ENCODE results near the gene RBM20. TPM values are rescaled to one million over a fixed set of nuclear protein-coding genes. Genes with fewer than 3 reads are reported as not detected.

The RBM20 gene
- total RNA-seq, 4 donors from 2014 or later, result 0.54 to 4.3 (median 1.5) TPM

GRCh38 chr10:110771991-110772390 lies 127.9 kb downstream of the RBM20 start:
- Histone ChIP-seq H3K4me1 (no peaks in the 10 kb centered on the region), H3K36me3 (no peaks in the 10 kb centered on the region), H3K27me3 (no peaks in the 10 kb centered on the region), H3K9me3 (no peaks in the 10 kb centered on the region), H3K27ac (no peak overlapping the region), H3K4me3 (replicated peaks in 1 of 3) (no peak overlapping the region)
- 95% methylated on average over 4 of the region's 4 CpGs for WGBS, 2 donors
- intact Hi-C loops (cut with DNase I), result no loop called here
- DNase-seq, result no peak
- TF ChIP-seq CTCF (IDR thresholded peaks at IDR 0.05) (no peak), POLR2A (IDR thresholded peaks at IDR 0.05) (no peak)

- no peaks in the 10 kb centered on the region for H3K4me1 ChIP-seq
- no peak for TF ChIP-seq CTCF (IDR thresholded peaks at IDR 0.05)
- no peaks in the 10 kb centered on the region for H3K9me3 ChIP-seq
- no peak overlapping the region for H3K4me3 ChIP-seq (replicated peaks in 1 of 3)
- intact Hi-C loops (cut with DNase I), result no loop called here
- no peak for DNase-seq
- H3K27me3 ChIP-seq, result no peaks in the 10 kb centered on the region
- no peaks in the 10 kb centered on the region for H3K36me3 ChIP-seq
- H3K27ac ChIP-seq, result no peak overlapping the region
- 92 to 93% methylated on average over 3 of the region's 3 CpGs for WGBS, 2 donors
These were observed 128.4 kb downstream of the RBM20 start for GRCh38 chr10:110772454-110773025.

GRCh38 chr10:110773693-110774068 lies 129.5 kb downstream of the RBM20 start:
- 87 to 91% methylated on average over 7 of the region's 7 CpGs for WGBS, 2 donors
- no peaks in the 10 kb centered on the region for H3K4me1 ChIP-seq
- H3K27me3 ChIP-seq, result no peaks in the 10 kb centered on the region
- intact Hi-C loops (cut with DNase I), result no loop called here
- H3K27ac ChIP-seq, result no peak overlapping the region
- TF ChIP-seq POLR2A (IDR thresholded peaks at IDR 0.05) (no peak), CTCF (IDR thresholded peaks at IDR 0.05) (no peak)
- no peaks in the 10 kb centered on the region for H3K36me3 ChIP-seq
- H3K4me3 ChIP-seq (replicated peaks in 1 of 3), result no peak overlapping the region
- H3K9me3 ChIP-seq, result no peaks in the 10 kb centered on the region
- DNase-seq, result no peak

GRCh38 chr10:110774069-110775019 lies 130.2 kb downstream of the RBM20 start:
- no peaks in the 10 kb centered on the region for H3K36me3 ChIP-seq
- 89 to 92% methylated on average over 8 of the region's 8 CpGs for WGBS, 2 donors
- TF ChIP-seq CTCF (IDR thresholded peaks at IDR 0.05) (no peak), POLR2A (IDR thresholded peaks at IDR 0.05) (no peak)
- no peak overlapping the region for H3K27ac ChIP-seq
- intact Hi-C loops (cut with DNase I), result no loop called here
- no peak overlapping the region for H3K4me3 ChIP-seq (replicated peaks in 1 of 3)
- H3K9me3 ChIP-seq, result no peaks in the 10 kb centered on the region
- H3K4me1 ChIP-seq, result no peaks in the 10 kb centered on the region
- DNase-seq, result no peak
- no peaks in the 10 kb centered on the region for H3K27me3 ChIP-seq

GRCh38 chr10:110775020-110775375 lies 130.9 kb downstream of the RBM20 start:
- no peak for DNase-seq
- no peak for TF ChIP-seq CTCF (IDR thresholded peaks at IDR 0.05)
- no peak for TF ChIP-seq POLR2A (IDR thresholded peaks at IDR 0.05)
- 92 to 93% methylated on average over 4 of the region's 4 CpGs for WGBS, 2 donors
- intact Hi-C loops (cut with DNase I), result no loop called here
- no peaks in the 10 kb centered on the region for H3K9me3 ChIP-seq
- H3K27ac ChIP-seq, result no peak overlapping the region
- no peak overlapping the region for H3K4me3 ChIP-seq (replicated peaks in 1 of 3)
- no peaks in the 10 kb centered on the region for H3K4me1 ChIP-seq
- no peaks in the 10 kb centered on the region for H3K27me3 ChIP-seq
- H3K36me3 ChIP-seq, result no peaks in the 10 kb centered on the region

All from thyroid gland (tissue), 4 donors.